ENCODE measurements around the gene BCAR3.

The BCAR3 gene

DNA sequence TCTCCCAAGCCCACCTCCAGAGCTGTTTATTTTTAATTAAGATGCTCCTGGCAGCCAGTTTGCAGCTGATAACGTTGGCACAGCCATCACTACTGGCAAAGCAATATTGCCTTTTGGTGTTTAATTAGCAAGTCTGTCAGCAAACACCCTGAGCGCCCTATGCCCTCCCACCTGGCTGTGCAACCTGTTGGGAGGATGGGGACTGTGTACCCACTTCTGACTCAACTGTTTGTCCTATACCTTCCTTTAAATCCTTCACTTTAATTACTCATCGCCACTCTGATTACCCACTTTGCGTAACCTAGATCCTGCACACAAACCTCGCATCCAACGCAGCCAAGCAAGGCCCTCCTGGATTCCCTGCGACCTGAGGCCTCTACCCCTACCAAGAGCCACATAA lies 67.1 kb downstream of the BCAR3 start:
- DNase-seq, result no peak

- no peak for DNase-seq
Observed at GRCh38 chr1:93613898-93614297, 67.7 kb downstream of the BCAR3 start.

DNA sequence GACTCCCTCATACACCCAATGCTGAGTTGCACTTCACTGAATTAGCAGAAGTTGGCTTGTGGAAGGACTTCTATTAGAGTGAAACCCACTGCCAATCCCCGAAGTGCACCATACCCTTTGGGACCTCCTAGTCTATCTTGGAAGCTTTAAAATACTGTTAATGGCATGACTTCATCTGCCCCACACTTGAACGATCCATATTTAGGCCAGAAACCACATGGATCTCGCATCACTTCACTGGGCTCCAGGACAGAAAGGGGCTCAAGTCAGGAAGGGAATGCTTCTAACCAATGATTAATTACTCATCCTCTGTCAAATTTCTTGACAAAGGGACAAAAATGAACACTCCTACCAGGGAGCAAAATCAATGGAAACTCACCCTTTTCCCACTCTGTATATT lies 69.1 kb downstream of the BCAR3 start:
- no peak for DNase-seq

DNA sequence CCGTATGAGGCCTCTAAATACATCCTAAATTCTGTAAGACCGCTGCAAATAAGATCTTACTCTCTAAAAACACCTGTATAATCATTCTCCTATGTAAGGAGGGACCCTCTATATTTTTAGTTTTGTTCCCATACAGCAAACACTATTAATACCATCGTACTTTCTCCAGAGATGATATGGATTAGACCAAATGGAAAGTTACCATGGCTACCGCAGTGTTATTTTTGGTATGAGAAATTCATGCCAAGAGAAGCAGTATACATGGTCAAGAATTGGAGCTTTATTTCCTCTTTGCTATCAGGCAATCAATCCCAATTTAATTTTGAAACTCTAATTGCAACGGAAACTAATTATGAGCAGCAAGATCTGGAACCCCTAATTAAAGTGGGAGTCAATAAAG lies 70.0 kb downstream of the BCAR3 start:
- no peak for DNase-seq

DNA sequence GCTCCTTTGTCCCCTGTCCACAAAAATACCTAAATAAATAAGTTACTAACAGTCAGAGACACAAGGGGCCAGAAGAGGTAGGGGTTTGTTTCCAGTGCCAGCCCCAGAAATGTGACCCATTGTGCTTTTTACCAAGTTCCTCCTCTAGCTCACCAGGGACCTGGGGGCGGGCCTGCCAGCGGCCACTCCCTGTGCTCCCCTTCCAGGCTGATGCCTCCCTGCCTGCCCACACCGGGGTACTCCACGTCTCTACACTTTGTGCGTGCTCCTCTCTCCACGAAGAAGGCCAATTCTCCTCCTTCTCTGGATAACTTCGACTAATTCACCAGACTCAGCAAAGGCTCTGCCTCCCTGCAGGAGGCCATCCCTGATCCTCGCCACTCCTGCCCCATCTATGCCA lies 72.1 kb downstream of the BCAR3 start:
- no peak for DNase-seq

DNA sequence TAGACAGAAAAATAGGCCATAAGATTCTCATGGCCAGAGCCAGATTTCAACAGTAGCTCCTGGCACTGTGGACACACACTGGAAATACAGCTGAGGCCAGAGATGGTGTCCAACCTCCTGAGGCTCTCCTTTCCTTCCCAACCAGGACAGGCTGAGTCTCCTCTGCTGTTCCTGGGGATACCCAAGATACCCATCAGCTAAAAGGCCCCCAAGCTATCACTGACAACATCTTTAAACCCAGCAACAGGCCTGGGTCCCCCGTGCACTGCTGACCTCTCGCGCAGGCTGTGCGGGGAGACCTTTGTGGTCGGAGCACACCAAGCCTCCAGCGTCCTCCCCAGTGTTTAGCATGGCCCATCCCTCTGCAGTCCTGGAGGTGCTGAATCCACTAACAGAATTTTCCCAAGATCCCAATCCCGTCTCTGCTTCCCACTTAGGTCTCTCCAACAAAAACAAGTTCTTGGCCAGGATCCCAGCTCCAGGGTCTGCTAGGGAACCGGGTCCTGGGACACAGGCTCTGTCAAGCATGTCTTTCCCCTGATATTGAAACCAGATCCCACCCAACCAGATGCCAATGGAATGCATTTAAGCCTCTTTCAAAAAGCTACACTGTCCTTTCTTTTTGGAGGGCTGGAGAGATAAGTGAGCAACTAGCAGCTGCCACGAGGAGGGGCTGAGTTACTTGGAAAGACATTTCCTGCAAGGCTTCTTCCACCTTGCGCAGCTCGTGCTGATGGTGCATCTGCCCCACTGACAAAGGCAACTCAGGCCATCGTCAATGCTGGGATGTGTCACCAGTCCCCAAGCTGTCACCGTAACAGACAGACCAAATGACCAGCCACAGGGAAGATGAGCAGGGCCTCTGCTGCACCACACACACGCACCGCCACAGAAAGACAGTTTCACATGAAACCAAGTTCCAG lies 73.2 kb downstream of the BCAR3 start:
- DNase-seq, result no peak

- DNase-seq, result no peak
Observed at GRCh38 chr1:93607814-93608186, 73.8 kb downstream of the BCAR3 start.

DNA sequence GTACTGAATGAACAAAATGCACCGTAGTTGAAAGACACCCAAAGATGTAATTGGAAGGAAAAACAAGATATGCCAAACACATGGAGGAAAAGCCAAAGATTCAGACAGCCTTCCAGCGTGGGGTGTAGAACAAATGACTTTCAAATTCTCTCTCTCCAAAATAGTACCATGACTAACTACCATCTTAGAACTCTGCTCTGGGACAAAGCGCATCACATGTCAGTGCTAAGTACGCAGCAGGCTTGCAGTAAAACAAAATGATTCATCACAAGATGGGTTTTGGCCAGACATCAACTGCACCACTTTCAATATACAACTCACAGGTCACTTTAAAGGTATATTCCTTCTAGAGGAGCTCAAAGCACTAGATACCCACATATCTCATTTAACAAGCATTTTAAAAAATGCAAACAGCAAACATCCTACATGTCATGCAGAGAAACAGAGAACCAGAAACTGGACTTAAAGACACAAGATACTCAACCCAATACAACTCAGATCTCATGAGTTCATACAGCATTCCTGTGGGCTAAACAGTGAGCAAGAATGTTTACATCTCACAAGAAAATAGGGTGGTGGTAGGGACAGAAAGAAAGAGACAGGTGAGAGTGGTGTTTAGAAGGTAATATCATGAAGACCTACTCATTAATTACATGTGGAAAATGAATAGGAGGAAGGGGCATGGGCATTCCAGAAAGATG lies 75.7 kb downstream of the BCAR3 start:
- no peak for DNase-seq

- DNase-seq, result no peak
Observed at GRCh38 chr1:93605026-93605568, 76.5 kb downstream of the BCAR3 start.

DNA sequence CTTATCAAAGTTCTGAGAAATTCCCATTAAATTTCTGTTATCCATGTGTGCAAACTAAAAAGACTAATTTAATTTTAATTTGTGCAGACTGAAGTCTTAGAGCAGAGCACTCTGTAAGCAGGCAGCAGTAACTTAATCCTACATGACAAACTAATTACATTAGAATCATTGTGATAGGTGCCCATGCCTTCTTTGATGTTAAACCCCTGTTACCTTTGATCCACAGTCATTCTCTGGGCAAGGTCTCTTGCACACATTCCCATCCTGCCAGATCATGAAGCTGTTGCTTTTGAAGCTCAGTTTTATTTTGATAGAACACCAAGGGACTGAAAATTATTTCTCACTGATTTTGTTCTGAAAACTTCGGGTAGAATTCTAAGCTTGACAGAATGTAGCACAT lies 77.2 kb downstream of the BCAR3 start:
- no peak for DNase-seq

DNA sequence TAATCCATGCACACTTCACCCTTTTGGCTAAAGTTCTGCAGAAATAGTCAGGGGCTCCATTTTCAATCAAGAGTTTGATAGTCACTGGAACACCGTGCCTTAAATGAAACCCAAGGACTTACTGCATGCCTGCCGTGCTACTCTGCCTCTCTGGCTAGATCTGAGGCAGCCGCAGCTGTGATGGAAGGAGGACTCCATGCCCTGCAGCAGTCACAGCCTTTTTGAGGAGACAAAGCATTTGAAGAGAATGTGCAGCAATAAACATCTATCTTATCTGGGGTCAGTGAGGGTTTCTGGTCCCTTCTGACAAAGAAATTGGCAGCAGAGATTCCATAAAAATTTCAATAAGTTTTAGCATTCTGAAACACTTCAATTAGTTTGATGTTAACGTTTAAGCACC lies 78.0 kb downstream of the BCAR3 start:
- no peak for DNase-seq

GRCh38 chr1:93603106-93603505 lies 78.5 kb downstream of the BCAR3 start:
- no peak for DNase-seq

- DNase-seq, result no peak
Observed at GRCh38 chr1:93602101-93602500, 79.5 kb downstream of the BCAR3 start.

DNA sequence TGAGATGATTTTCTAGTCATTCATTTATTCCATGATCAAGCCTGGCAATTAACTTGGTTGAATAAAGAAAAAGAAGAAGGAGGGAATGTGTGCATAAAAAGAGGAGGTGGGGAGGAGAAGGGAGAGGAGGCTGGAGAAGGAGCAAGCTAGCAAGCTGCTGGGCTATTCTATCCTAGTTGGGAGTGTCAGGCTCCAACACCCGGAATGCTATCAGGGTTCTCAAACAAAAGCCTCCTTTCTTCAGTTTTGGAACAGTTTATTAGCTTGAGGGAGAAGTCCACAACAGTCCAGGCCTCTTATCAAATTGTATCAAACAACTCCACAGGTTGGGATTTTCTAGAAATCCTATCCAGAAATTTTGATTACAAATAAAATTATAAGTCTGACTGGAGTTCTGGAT lies 80.0 kb downstream of the BCAR3 start:
- DNase-seq, result no peak

DNA sequence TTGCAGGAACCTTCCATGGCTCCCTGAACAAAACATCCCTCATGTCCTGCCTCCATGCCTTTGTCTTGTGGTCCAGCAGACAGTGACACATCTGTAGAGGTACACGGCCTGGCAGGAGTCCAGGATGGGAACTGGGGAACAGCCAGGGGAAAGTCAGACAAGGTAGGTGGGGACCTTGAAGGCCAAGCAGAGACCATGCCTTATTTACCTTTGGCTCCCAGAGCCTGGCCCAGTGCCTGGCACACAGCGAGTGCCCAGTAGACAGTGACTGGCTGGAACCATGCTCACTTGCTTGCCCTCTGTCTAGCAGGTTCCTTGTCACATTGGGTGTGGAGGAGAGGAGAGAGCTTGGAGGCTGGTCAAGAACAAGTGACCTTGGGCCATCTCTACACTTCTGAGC lies 81.0 kb downstream of the BCAR3 start:
- DNase-seq, result no peak

GRCh38 chr1:93599479-93599878 lies 82.2 kb downstream of the BCAR3 start:
- no peak for DNase-seq

- no peak for DNase-seq
Observed at GRCh38 chr1:93598861-93599439, 82.7 kb downstream of the BCAR3 start.

DNA sequence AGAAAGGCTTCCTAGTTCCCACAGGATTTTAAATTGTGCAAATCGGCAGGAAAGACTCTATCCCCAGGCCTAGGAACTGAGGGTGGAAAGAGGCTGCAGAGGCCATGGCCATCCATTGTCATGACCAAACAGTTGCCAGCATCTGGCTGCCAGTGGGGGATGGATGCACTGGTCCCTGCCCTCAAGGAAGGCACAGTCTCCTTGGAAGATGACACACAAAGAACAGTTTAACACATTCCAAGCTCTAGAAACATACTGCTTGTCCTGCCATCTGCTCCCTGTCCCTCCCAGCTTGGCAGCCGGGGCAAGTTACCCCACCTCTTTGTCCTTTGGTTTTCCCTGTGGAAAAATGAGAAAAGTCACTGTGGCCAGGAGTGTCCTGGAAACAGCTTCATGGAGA lies 83.2 kb downstream of the BCAR3 start:
- no peak for DNase-seq

DNA sequence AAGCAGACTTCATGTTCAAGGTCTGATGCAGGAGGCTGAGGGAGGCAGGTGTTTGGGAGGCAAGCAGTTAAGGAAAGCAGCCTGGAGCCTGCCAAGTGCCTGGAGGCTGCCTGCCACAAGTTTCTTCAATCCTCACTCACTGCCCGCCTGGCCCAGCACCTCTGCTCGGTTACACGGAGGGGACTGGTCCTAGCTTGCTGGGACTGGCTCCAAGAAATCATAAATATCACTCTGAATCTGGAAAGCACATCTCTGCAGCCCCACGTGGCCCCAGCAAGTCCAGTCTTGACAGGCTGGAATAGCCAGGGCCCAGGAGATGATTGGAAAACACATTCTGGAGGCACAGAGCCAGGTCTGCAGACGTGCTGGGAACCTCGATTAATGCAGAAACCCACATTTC lies 83.9 kb downstream of the BCAR3 start:
- no peak for DNase-seq

DNA sequence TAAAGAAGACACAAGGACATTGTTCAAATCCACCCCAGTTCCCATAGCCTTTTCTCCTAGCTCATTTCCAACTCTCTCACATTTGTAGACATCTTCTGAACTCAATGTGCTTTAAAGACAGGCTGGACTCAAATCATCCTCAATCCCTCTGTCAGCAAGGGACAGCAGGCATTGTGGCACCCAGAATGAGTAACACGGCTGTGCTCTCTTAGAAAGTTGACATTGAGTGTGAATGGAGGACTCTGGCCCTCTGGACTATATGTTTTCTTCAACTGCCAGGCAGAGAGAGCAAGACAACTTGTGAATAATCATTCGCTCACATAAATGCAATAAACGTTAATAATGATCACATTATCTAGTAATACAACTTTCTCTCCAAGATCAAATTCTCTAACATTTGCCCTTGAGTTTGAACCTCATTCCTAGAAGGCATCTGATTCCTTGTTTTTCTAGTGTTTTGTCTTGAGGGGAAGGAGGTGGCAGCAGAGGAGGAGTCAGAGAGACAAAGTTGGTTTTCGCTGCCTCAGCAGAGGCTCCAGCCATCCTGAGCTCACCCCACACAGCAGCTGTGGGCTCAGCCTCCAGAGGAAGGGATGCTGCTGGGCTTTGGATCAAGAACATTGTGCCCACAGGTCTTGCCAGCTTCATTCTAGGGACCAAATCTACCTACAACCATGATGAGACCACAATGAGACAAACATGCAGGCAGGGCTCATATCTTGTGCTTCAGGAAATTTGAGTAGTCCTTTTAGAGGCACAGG lies 85.1 kb downstream of the BCAR3 start:
- no peak for DNase-seq

DNA sequence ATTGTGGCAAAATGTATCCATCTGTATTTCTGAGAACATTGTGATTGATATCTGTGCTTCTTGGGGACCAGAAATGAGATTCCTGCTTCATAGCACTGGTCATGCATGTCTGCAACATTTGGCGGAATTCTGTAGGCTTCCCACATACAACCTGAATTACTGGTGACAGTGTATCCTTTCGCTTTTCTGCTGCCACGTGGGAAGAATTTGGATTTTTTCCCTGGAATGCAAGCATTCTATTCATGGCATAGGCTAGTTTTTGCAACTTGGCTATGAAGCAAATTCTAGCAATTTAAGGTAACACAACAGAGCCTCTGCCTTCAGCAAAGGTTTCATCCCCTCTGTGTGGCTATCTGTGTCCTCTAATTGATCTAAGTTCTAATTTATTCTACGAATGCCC lies 85.9 kb downstream of the BCAR3 start:
- DNase-seq, result no peak

DNA sequence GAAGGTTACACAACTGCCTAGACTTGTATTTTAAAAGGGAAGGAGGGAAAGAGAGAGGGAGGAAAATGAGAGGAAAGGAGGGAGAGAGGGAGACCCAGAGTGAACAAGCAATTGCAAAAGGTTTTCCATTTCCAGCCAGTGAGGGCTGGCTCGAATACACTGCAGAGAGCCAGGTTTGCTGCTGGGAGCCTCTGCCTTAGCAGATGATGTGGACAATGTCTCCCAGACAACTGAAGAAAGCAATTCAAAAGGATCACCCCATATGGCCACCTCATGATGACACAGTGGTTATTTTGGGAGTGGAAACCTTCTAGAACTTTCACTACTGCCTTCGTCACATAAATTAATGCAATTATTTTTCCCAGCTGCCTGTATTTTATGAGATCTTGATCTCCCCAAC lies 86.4 kb downstream of the BCAR3 start:
- DNase-seq, result no peak

DNA sequence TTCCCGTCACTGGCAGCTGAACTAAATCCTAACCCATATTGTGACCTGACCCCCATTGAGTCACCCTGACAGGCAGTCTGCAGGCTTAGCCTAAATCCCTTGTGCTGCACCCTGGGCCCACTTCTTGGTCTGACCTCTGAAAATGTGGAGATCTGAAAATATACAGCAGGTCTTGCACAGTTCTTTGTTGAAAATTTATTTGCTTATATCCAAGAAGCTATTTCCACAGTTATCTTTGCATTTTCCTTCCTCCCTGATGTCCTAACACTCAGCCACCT lies 87.1 kb downstream of the BCAR3 start:
- no peak for DNase-seq
